NCI-H1105 (cell line): ENCODE data around the gene PPP1R13B.

ENCODE experiments used
- DNase-seq: peaks from one replicate; lab custom pipeline; 2025; lab: John Stamatoyannopoulos, UW

The PPP1R13B gene

DNA sequence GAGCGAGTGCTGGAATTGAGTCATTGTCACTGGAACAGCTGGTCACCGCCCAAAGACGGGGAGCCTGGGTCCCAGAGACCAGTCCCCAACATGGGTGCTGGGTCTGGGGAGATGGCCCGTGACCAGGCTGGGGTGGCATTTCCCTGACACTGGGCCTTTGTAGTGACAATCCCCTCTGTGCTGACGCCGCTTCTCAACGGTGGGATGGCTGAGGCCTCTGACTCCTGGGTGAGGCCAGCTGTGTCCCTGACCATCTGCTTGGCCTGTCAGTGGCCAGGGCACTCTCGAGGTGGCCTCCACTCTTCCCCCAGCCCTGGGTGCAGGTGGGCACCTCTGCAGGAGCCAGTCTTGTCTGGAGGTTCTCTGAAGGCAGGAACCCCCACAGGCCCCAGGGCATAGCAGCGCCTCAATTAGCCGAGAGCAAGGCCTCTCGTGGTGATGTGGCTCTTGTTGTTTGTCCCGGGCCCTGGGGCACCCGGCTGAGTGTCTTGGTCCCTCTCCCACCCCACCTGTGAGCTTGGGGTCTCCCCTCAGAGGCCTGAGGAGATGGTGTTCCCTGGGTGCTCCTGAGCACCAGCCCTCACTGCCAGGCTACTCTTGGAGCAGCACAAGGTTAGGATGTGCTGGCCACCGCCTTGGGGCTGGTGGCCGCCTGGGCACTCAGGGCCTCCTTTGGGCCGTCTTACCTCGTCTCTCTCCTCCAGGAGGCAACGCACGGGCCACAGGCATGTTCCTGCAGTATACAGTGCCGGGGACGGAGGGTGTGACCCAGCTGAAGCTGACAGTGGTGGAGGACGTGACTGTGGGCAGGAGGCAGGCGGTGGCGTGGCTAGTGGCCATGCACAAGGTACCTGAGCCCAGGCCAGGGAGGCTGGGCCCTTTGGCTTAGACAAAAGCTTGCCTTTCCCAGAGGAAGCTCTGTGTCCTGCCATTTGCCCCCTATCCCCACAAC lies 115.2 kb downstream of the PPP1R13B start:
- DNase-seq: no peak

DNA sequence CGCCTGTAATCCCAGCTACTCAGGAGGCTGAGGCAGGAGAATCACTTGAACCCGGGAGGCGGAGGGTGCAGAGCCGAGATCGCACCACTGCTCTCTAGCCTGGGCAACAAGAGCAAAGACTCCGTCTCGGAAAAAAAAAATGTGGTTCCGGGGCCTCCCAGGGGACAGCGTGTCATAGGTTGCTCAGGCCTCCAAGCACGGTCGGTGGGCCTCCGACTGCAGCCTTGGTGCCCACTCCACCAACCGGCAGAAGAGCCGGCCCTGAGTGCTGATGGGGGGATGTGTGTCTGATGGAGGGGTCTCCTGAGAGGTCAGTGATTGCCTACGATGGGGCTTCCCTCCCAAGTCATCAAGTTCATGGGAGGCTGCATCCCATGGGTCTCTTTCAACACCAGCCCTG lies 115.9 kb downstream of the PPP1R13B start:
- no peak for DNase-seq

DNA sequence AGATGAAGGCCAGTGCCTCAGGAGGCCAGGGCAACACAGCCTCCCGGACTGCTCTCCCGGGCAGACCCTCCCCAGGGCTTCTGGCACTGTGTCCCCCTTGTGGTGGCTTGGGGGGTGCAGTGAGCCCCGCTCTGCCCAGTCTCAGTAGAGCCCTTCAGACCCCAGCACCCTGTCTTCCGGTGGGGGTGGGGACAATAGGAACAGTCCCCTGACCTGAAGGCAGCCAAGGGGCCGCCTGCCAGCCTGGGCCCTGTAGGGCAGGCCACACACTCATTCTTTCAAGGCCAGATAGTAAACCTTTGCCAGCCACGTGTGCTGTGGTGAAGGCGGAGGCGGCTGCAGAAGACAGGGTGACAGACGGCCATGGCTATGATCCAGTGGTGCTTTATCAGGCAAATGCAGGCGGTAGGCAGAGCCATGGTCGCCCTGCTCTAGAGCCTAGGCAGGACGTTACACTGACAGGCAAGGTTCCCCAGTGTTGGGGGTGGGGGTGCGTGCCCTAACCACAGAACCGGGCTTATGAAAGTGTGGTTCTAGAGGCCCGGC lies 116.8 kb downstream of the PPP1R13B start:
- DNase-seq: no peak

DNA sequence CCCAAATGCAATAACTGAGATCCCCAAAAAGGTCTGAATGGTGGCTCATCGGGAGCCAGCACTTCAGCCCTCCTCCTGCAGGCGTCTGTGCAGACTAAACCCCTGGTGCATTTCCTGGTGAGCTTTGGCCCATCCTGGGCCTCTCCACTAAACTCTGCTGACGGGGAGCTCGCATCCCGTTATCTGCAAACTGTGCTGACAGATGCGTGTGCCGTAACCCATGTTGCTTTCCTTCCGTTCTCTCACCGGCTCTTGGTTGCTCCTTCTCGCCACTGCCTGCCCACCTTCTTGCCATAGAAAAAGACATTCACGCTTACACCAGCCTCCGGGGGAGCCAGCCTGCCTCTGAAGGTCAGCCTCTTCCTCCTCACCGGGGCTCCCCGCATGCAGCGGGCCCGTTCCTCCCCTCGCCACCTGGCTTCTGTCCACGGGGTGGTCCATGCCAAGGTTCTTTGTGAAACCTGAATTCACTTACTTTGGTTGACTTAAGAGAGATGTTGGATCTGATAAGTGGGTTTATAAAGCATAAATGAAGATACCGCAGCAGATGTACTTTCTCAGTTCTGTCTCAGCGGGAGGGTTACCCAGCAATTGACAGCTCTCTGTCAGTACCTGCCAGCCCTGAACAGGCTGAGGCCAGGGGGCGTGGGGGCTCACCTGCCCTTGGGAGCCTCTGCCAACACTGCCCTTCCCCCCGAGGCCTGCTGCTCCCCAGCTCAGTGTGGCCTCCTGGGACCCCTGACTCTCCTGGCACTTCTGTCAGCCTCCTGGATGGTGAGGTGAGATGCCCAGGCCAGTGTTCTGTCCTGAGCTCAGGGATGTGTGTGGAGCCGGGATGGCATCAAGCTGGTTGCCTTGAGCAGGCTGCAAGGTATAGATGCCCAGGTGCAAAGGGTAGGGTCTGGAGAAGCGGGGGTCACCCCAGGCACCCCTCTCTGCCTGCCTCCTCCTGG lies 117.6 kb downstream of the PPP1R13B start:
- peak; percentile 48 for DNase-seq

DNA sequence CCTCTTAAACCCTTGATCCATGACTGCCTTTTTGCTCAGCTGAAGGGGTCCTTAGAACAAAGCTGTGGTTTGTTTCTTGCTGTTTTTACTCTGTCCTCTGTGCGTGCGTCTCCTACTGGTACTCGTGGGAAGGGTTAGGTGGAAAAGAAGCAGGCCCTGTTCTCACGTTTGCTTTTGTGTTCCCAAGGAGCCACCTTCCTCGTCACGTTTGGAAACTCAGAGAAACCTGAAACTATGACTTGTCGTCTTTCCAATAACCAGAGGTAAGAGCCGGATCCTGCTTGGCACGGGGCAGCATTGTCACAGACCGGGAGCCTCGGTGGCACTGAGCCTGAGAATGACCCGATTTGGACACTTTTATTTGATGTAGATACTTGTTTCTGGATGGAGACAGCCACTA lies 118.7 kb downstream of the PPP1R13B start:
- DNase-seq: peak; percentile 7

DNA sequence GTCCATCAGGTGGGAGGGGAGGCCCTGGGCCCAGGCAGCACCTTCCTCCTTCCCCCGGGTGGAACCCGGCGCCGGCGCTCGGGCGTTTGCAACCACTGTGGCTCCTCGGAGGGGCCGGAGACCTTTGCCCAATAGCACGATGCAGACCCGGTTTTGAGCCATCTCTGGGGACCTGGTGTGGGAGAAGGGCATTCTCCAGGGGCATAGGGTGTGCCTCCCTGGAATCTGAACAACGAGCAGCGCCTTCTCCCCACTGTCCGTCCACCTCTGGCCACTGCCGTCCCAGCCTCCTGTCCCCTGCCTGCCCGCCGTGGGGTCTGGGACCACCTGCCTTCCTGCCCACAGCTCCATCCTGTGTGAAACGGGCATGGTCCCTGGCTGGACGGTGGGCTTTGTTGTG lies 119.2 kb downstream of the PPP1R13B start:
- DNase-seq: no peak

DNA sequence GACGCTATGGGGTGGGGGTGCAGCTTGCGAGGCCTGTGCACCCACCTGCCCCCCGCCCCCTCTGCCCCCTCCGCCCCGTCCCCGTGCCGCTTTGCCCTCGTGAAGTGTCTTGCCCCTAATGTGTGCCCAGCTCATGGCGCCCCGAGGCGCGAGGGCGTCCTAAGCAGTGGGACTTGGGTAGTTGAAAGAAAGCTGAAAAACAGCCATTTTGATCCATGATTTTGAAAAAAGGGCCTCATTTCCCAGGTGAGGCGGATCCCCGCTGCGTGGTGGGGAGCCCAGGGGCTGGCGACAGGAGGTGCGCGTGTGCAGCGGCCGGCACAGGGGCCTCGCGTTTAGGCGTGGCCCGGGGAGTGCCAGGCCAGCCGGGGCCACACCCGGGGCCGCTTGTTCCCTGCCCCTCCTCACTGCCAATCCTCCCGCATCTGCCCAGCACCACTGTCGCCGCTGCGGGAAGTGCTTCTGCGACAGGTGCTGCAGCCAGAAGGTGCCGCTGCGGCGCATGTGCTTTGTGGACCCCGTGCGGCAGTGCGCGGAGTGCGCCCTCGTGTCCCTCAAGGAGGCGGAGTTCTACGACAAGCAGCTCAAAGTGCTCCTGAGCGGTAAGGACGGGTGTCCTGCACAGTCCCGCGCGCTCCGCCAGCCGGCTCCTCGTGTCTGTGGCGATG lies 119.9 kb downstream of the PPP1R13B start:
- no peak for DNase-seq

DNA sequence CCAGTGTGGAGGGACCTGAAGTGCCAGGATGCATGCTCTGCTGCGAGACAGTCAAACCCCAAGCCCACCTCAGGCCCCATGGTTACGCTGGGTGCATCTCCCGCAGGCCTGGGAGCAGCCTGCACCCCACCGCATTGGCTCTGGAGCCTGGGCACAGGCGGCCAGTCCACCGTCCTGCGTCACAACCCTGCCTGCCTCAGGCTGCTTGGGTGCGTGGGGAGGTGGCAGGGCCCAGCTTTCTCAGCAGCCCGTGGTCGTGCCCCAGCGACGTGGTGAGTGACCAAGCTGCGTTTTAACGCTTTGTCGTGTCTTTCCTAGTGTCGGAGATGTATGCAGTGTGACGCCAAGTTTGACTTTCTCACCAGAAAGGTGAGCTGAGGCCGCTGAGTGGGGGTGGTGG lies 120.9 kb downstream of the PPP1R13B start:
- DNase-seq: no peak

DNA sequence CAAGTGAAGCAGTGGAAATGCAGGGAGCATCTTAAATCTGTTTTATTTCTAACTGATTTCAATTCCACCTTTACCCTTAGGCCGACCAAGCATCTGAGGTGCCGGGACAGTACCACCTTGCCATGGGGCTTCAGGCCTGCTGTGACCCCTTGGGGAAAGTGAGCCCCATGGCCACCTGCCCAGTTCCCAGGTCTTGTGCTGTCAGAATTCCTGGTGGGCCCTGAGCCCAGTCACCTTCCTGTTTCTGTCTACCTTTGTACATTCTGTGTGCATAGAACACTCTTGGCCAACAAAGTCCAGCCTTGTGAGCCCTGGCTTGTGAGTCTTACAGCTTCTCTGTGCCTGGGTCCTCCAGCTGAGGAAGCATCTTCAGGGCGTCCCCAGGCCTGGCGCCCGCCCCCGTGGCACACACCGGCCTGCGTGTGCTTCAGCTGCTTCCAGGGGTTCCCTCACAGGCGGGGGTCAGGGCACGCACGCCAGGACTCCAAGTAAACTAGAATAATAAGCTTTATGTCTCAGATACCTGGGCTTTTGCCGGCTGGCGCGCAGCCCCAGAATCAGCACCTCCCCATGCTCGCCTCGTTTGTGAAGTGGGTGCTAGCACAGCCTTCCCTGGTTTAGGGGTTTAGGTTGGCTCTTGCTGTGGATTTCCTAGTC lies 121.5 kb downstream of the PPP1R13B start:
- no peak for DNase-seq

DNA sequence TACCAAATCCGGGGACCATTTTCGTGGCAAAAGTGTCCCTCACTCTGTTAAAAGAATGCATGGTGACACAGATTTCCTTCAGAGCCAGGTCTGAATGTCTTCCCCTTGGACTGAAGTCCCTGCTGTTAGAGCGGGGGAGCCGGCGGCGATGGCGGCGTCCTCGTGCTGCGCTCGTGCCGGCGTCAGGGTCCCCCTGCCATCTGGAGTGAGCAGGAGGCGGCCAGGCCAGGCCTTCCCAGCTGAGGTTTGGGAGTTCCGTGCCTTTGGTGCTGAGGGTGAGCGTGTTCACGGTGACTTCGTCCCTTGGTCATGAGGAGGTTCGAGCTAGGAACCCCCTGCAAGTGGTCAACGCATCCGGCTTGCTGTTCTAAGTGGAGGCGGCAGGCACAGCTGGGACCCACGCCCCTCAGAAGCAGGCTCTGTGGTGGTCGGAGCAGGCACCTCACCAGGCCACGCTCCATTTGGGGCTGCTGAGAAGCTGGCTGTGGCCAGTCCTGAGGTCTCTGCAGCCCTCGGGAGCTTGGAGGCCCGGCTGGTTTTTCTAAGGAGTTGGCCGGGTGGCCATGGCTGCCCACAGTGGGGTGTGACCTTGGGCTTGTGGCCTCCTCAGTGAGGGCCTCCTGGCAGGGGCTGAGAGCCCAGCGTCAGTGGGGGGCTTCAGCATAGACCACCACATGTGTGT lies 122.2 kb downstream of the PPP1R13B start:
- DNase-seq: no peak

DNA sequence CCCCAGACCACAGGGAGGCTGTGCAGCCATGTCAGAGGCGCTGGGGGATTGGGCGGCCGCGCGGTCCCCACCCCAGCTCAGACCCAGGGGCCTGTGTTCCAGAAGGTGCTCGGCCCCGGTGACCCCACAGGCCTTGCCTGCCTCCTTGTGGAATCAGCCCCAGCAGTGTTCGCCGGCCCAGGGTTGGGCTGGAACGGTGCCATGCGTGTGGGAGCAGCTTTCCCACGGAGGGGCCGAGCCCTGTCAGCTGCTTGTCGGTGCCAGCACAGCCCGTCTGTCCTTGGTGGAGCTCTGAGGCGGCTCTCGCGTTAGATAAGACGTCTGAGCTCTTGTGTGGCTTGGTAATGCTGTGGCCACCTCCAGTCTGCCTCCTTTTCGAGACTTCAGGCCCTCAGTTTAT lies 123.3 kb downstream of the PPP1R13B start:
- no peak for DNase-seq

DNA sequence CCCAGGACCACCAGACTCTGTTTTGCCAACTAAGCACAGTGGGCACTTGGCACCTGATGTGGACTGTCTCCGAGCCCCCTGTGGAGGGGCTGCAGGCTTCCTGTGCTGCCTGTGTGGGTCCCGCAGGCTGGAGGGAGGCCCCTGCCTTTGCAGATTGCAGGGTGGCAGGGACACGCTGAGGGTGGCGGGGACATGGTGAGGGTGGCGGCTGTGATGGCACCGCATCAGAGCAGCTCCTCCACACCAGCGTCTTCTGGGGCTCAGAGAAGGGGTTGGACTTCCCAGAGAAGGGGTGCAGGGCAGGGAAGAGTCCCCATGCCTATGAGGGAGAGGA lies 123.7 kb downstream of the PPP1R13B start:
- DNase-seq: no peak

DNA sequence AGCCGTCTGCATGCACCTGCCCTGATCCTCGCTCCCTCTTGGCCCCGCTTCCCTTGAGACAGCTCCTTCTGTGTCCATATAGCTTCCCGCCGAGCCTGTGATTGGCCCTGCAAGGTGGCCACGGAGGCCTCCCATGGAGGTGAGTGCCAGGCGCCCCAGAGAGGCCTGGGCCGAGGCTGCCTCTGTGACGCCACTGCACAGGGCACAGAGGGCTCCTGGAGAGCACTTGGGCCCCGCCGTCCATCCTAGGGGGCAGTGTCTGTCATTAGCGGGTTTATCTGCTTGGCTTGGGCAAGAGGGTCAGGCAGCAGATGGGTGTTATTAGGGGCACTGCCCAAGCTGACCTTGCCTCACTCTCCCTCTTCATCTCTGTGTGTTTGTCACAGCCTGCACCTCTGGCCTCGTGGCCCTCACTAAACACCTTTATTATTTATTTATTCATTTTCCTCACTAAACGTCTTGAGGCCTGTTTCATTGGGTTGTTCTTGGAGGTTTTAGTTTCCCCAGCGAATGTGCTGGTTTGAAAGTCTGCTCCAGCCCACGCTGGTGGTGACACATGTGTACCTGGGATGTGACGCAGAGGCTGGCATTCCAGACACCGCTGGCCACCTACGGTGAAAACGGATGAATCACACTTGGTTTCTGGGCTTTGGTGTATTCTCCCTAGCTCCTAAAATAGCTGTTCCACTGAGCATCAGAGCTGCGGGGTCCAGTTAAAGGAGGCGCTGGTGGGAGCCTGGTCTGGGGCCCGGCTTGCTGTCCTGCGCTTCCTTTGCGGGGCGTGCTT lies 125.8 kb downstream of the PPP1R13B start:
- DNase-seq: no peak

DNA sequence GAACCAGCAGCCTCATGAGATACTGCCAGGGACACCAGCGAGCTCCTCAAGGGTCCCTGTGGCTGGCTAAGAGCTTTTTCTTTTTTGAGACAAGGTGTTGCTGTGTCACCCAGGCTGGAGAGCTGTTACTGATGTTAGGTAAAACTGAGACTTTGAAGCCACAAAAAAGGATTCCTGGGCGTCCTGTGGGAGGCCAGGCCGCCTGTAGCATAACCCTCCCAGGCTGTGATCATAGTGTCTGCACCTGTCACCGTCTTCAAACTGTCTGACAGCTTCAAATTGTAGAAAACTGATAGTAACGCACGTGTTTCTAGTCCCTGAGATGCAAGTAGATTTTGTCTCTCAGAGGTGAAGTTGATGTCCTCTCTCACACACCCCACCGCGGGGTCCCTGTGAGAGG lies 127.6 kb downstream of the PPP1R13B start:
- no peak for DNase-seq

DNA sequence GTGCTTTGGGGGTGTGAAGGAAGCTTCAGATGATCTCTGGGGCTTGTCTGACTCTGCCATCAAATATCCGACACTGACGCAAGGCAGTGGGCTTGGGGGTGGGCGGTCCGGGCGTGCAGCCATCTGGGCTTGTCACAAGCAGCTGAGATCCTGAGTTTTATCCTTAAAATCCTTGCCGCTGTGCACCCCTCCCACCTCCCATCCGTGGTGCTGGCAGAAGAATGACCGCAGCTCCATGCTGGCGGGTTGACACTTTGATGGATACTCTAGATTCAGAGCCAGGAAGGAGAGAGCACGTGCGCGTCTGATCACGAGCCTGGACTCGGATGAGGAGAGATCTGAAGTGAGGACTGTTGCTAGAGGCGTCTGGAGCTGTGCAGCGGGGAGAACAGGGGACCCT lies 128.8 kb downstream of the PPP1R13B start:
- no peak for DNase-seq

DNA sequence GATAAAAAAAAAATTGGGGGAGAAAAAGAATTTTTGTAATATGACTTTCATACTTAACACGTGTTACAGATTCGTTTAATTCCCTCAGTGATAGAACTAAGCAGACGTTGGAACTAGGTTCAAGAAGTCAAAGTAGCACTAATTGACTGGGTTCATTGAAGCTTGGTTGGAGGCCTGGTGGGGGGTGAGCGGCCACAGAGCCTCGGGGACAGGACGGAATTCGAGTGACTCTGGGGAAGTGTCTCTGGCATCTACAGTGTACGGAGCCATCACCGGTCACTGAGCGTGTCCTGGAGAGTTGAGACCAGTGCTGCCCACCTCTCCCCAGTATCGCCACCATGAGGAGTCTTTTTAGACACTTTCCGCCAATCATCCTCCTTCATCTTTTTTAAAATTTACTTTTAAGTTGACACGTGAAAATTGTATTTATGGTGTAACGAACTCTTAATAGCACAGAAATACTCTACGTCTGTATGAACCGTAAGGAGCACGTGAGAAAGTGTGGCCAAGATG lies 130.4 kb downstream of the PPP1R13B start:
- DNase-seq: no peak

DNA sequence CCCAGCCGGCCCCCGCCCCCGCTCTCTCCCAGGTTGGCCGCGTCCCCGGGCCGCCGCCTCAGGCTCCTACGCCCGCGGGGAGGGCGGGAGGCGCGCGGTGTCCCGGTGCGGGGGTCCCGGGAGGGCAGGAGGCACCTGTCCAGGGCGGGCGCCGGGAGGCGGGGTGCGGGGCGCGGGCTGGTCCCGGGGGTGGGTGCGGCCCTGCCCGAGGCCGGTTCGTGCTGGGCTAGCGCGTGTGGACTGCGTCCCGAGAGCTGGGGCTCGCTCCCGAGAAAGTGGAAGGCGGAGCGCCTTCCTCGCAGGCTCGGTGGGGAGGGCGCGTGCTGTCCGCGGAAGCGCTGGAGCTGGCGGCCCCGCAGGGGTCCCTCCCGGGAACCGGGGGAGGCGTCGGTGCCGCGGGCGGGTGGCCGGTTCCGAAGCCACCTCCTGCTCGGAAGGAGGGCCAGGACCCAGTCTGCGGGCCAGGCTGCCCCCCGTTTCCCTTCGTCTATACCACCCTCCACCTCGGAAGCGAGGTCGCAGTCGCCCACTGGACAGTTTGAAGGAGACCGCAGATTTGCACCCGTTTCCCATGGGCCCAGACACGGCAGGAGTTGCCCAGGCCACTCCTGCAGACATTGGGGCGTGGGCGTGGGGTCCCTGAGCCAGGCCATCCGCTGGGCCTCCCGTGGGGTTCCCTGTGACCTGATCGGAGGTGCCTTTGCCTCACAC lies 131.1 kb downstream of the PPP1R13B start:
- DNase-seq: no peak

DNA sequence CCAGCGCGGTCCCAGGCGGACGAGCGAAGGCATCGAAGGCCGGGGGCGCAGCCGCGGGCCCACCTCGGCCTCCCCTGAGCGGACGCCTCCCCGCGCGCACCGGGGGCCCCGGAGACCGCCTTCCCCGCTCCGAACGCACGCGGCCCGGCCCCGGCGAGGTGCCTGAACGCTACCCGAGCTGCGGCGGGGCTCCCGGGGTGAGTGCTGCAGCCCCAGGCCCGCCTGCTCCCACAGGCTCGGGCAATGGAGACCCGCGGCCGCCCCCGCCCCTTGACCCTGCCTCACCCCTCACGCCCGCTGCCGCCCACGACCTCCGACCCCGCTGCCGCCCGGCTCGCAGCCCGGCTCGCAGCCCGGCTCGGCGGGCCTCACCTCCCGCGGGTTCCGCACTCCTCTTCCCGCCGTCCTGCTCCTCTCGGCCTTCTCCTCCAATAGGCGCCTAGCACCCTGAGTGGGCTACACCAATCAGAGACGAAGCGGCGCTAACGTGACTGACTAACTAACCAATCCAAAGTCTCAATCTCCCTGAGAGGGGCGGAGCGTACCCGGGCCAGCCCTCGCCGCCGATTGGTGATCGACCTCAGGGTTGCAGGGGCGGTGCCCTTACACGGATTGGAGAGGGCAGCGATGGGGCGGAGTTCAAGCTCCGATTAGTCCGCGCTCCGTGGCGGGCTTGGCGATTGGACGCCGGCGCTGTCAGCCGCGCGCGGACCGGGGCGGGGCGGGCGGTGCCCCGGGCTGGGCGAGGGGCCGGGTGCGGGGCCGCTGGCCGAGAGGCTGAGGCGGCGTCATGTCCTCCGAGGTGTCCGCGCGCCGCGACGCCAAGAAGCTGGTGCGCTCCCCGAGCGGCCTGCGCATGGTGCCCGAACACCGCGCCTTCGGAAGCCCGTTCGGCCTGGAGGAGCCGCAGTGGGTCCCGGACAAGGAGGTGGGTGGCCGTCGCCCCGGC lies 132.0 kb downstream of the PPP1R13B start, which contains the start of the genes XRCC3 and ZFYVE21:
XRCC3 (minus strand) TSS at position 400 of the 949 bp plus-strand sequence. CDS start 4,364 bp downstream, outside the sequence.
ZFYVE21 (plus strand) TSS at position 759 of the 949 bp plus-strand sequence; CDS start at position 791, 32 bp downstream.
- DNase-seq: peak; percentile 100
